Measurements from ENCODE around the gene PDE4D.

The PDE4D gene

DNA sequence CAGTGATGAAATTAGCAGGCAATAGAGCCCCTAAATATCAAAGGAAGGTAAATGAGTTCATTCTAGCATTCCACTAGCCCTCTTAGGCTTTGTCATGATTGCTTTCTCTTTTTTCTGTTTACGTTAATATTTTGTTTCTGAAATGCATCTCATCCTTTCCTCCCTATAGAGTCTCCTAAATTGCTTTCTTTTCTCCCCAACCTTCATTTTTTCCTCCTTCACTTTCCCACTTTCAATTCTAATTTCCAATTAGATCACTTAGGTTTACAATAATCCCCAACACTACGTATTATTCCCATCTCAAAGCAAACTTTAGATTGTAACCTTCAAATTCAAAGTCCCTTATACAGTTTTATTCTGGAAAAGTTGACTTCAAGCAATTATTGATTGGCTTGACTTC lies 751.4 kb downstream of the PDE4D start:
- DNase-seq (ENCODE audit: low read depth), result no peak
- TF ChIP-seq, protein P1, sequence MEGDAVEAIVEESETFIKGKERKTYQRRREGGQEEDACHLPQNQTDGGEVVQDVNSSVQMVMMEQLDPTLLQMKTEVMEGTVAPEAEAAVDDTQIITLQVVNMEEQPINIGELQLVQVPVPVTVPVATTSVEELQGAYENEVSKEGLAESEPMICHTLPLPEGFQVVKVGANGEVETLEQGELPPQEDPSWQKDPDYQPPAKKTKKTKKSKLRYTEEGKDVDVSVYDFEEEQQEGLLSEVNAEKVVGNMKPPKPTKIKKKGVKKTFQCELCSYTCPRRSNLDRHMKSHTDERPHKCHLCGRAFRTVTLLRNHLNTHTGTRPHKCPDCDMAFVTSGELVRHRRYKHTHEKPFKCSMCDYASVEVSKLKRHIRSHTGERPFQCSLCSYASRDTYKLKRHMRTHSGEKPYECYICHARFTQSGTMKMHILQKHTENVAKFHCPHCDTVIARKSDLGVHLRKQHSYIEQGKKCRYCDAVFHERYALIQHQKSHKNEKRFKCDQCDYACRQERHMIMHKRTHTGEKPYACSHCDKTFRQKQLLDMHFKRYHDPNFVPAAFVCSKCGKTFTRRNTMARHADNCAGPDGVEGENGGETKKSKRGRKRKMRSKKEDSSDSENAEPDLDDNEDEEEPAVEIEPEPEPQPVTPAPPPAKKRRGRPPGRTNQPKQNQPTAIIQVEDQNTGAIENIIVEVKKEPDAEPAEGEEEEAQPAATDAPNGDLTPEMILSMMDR (conservative IDR thresholded peaks at IDR 0.05; ENCODE audit: low read length), result no peak

DNA sequence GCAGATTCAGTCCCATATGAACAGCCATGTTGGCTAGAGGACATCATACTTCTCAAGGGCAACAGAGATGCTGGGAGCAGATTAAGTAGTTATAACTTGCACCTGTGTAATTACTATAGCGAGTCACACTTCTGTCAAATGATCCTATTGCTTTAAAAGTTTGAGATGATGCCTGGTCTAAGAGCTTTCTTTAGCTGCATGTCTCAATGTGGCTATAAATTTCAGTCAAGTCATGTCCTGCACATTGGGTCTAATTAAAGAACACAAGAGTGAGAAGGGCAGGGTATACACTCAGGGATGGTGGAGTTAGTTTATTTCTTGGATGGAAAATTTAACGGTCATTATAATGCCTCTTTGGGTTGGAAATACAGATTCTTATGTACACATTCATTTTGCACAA lies 753.4 kb downstream of the PDE4D start:
- DNase-seq (ENCODE audit: low read depth), result no peak
- no peak overlapping the region for H3K4me3 ChIP-seq (ENCODE audit: low read length)
- TF ChIP-seq, protein P1 (conservative IDR thresholded peaks at IDR 0.05; ENCODE audit: low read length), result no peak

More for the DNA sequence above, 751.4 kb downstream of the PDE4D start:
- no peak overlapping the region for H3K4me3 ChIP-seq (ENCODE audit: low read length)

DNA sequence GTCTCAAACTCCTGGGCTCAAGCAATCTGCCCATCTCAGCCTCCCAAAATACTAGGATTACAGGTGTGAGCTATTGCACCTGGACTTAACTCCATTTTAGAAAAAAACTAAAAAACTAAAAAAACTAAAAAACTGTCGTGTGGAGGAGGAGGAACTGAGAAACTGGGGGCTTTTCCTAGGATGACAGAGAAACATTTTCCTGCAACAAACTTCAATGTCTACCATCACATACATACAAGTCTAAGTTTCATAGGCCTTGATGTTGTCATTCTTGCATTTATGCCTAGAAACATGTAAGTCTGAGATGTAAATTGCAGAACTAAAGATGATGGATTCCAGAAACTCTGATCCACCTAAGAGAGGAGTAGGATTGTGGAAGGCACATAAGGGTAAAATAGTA lies 753.8 kb downstream of the PDE4D start:
- no peak overlapping the region for H3K4me3 ChIP-seq (ENCODE audit: low read length)
- DNase-seq (ENCODE audit: low read depth), result no peak
- TF ChIP-seq, protein P1 (conservative IDR thresholded peaks at IDR 0.05; ENCODE audit: low read length), result no peak

DNA sequence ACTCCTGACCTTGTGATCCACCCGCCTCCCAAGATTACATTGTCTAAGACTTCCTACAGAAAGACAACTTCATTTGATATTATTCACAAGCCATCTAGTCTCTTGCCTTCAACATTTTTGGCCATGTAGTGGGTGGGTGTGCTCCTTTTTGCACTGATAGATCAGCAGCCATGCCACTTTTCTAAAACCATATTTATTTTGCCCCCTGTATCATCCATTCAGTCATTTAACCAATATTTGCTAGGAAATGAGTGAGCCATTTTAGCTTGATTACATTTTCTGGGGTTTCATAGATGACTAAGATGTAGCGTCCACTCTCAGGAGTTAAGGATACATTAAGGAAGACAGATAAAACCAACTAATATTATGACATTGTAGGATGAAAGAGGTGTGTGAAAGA lies 755.0 kb downstream of the PDE4D start:
- H3K4me3 ChIP-seq (ENCODE audit: low read length), result no peak overlapping the region
- TF ChIP-seq, protein P1 (conservative IDR thresholded peaks at IDR 0.05; ENCODE audit: low read length), result no peak
- DNase-seq (ENCODE audit: low read depth), result no peak

DNA sequence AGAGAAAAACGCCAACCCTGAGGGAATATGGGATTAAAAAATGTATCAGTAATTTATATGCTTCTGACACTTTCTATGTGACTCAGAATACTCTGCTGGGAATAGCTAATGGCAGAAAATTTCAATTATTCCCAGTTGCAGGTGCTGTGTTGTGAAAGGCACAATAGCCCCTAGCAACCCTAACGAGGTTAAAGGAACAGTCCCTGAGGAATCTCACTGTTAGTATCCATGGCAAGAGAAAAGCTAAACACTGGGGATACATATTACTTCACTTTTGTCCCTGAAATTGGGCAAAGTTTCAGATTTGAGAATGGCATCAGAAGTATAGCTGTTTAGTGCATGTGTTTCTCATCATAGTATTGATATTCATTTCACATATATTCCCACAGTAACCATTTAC lies 755.7 kb downstream of the PDE4D start:
- no peak overlapping the region for H3K4me3 ChIP-seq (ENCODE audit: low read length)
- peak; percentile 44 for DNase-seq (ENCODE audit: low read depth)
- TF ChIP-seq, protein P1 (conservative IDR thresholded peaks at IDR 0.05; ENCODE audit: low read length), result no peak

DNA sequence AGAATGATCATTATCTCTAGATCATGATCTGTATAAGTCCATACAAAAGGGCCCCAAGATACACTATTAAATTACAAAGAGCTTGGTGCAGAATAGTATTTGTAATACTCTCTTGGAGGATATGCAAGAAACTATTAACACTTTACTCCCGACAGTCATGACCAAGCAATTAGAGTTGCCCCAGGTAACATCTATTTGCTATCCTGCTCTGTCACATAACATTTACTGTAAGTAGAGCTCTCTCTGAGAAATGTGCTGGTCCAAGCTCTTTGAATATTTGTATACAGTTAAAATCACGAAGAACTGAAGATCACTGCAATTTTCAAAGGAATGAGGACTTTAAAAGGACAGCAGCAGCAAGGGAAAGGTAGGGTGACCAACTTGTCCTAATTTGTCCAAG lies 757.0 kb downstream of the PDE4D start:
- no peak for DNase-seq (ENCODE audit: low read depth)
- TF ChIP-seq, protein P1 (conservative IDR thresholded peaks at IDR 0.05; ENCODE audit: low read length), result no peak

DNA sequence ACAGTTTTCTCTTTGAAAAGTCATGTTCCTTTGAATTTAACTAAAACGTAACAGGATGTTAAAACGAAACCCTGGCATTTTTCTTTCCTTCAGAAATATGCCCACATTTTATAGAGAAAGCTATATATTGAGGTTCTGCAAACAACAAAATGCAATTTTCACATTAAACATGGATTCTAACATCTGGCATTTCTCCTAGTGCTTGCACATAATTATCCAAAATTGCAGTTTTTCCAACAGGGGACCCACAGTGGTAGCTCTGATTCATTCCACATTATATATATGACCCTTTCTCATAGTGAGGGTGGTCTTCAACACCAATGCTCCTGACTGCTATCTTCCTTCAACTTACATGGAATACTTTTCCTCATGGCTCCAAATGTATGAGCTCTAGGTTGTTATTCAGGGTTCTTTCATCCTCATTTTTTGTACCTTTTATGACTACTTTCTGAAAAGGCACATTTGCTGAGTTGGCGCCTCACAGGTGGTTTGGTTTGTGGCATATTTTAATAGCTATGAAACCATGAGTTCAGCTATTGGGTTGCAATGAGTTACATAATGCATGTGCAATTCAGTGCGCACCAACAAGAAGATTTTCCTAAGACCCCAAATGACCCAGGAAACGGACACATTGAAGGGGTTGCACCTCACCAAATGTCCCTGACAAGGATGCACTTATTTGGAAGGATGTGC lies 758.9 kb downstream of the PDE4D start:
- no peak overlapping the region for H3K4me3 ChIP-seq (ENCODE audit: low read length)

More for the DNA sequence above, 757.0 kb downstream of the PDE4D start:
- no peak overlapping the region for H3K4me3 ChIP-seq (ENCODE audit: low read length)

More for the DNA sequence above, 758.9 kb downstream of the PDE4D start:
- no peak for DNase-seq (ENCODE audit: low read depth)
- TF ChIP-seq, protein P1 (conservative IDR thresholded peaks at IDR 0.05; ENCODE audit: low read length), result no peak

All from AG10803 (cell line).